Osteocyte (in vitro differentiated cells): ENCODE data around the gene CASZ1. TPM values are rescaled to one million over a fixed set of nuclear protein-coding genes. Genes with fewer than 3 reads are reported as not detected.

ENCODE experiments used
- DNase-seq: peaks from one replicate; pipeline ENCODE4 v3.0.0; 2021; ENCODE audit warnings: mixed read lengths; ENCODE audit not compliant: unreplicated experiment; ENCODE audit errors: extremely low spot score
- H3K27ac Mint-ChIP-seq: one replicate; pipeline ENCODE4 v1.8.0; 2021; ENCODE audit warnings: mild to moderate bottlenecking, mixed read lengths; ENCODE audit not compliant: unreplicated experiment
- H3K27me3 Mint-ChIP-seq: one replicate; pipeline ENCODE4 v1.8.0; 2021; ENCODE audit warnings: mixed read lengths; ENCODE audit not compliant: unreplicated experiment
- H3K36me3 Mint-ChIP-seq: one replicate; pipeline ENCODE4 v1.8.0; 2021; ENCODE audit warnings: mixed read lengths; ENCODE audit not compliant: unreplicated experiment
- H3K4me1 Mint-ChIP-seq: one replicate; pipeline ENCODE4 v1.8.0; 2021; ENCODE audit warnings: mixed read lengths; ENCODE audit not compliant: unreplicated experiment
- H3K4me3 Mint-ChIP-seq: one replicate; pipeline ENCODE4 v1.8.0; 2021; ENCODE audit warnings: mild to moderate bottlenecking, moderate library complexity, mixed read lengths; ENCODE audit not compliant: unreplicated experiment
- H3K9me3 Mint-ChIP-seq: one replicate; pipeline ENCODE4 v1.8.0; 2021; ENCODE audit warnings: mixed read lengths; ENCODE audit not compliant: unreplicated experiment
- CTCF ChIP-seq: fragments of 200-600 bp; sonication (generic); IDR thresholded peaks from 2 replicates; pipeline ENCODE4 v1.5.0; 2021; ENCODE audit warnings: antibody characterized with exemption, mild to moderate bottlenecking, moderate library complexity
- total RNA-seq: library from RNA; stranded (reverse); gene quantifications from 2 replicates; pipeline ENCODE4 v1.2.1, GENCODE V29; 2021

Gene CASZ1
- total RNA-seq, 1 donor from 2014 or later: 1.2 TPM

GRCh38 chr1:10643607-10644306, 152.7 kb downstream of the CASZ1 start:
- Mint-ChIP-seq H3K4me1 (peaks cover 9% of the 10 kb centered on the region), H3K9me3 (no peaks in the 10 kb centered on the region), H3K36me3 (no peaks in the 10 kb centered on the region), H3K27me3 (no peaks in the 10 kb centered on the region), H3K27ac (no peak overlapping the region), H3K4me3 (no peak overlapping the region)
- no peak for DNase-seq
- no peak for TF ChIP-seq CTCF

- no peak for TF ChIP-seq CTCF
- Mint-ChIP-seq H3K36me3 (no peaks in the 10 kb centered on the region), H3K27ac (no peak overlapping the region), H3K27me3 (no peaks in the 10 kb centered on the region), H3K9me3 (no peaks in the 10 kb centered on the region), H3K4me1 (peaks cover 12% of the 10 kb centered on the region), H3K4me3 (no peak overlapping the region)
- no peak for DNase-seq
Observed at GRCh38 chr1:10642403-10643080, 153.9 kb downstream of the CASZ1 start.

- H3K36me3 Mint-ChIP-seq: no peaks in the 10 kb centered on the region
- DNase-seq: no peak
- H3K9me3 Mint-ChIP-seq: no peaks in the 10 kb centered on the region
- no peak overlapping the region for H3K27ac Mint-ChIP-seq
- TF ChIP-seq CTCF: no peak
- H3K27me3 Mint-ChIP-seq: no peaks in the 10 kb centered on the region
- H3K4me1 Mint-ChIP-seq: peaks cover 17% of the 10 kb centered on the region
- H3K4me3 Mint-ChIP-seq: no peak overlapping the region
Observed at GRCh38 chr1:10641976-10642375, 154.5 kb downstream of the CASZ1 start.

GRCh38 chr1:10640843-10641553, 155.4 kb downstream of the CASZ1 start:
- Mint-ChIP-seq H3K4me3 (no peak overlapping the region), H3K9me3 (no peaks in the 10 kb centered on the region), H3K27me3 (no peaks in the 10 kb centered on the region), H3K36me3 (no peaks in the 10 kb centered on the region), H3K4me1 (peaks cover 21% of the 10 kb centered on the region), H3K27ac (no peak overlapping the region)
- TF ChIP-seq CTCF: no peak
- DNase-seq: no peak
